Lower lobe of right lung (tissue), 2 donors: Measurements from ENCODE around the gene DPCD. TPM values are rescaled to one million over a fixed set of nuclear protein-coding genes. Genes with fewer than 3 reads are reported as not detected.

Experiments
- ATAC-seq, 2 donors: fragments of 200-7000 bp; cut with Tn5 transposase; one replicate each; pipeline ENCODE4 v1.9.1; 2020 to 2022; ENCODE audit warnings: mild to moderate bottlenecking in 2 of 2, moderate library complexity in 2 of 2
- DNase-seq: peaks from one replicate; pipeline ENCODE4 v3.0.0-alpha.2; 2020
- H3K27ac ChIP-seq: fragments of 200-600 bp; one replicate; pipeline ENCODE4 v1.8.0; 2022
- H3K27me3 ChIP-seq: fragments of 200-600 bp; one replicate; pipeline ENCODE4 v1.8.0; 2022; ENCODE audit warnings: low read depth
- H3K36me3 ChIP-seq: fragments of 200-600 bp; one replicate; pipeline ENCODE4 v1.8.0; 2022; ENCODE audit warnings: mild to moderate bottlenecking
- H3K4me1 ChIP-seq: fragments of 200-600 bp; one replicate; pipeline ENCODE4 v1.8.0; 2022
- H3K4me3 ChIP-seq: fragments of 200-600 bp; one replicate; pipeline ENCODE4 v1.8.0; 2022; ENCODE audit warnings: mild to moderate bottlenecking
- H3K9me3 ChIP-seq: fragments of 200-600 bp; one replicate; pipeline ENCODE4 v1.8.0; 2022
- intact Hi-C: fragments of 100-400 bp; cut with DNase I; formaldehyde crosslinking; loops from one replicate; pipeline ENCODE4 v1.11.0; 2022
- total RNA-seq: library from RNA; stranded (reverse); fragmentation: NEBNext Ultra II Directional; extraction: Animal tissue kit (Norgen Biotek cat#: 25700); gene quantifications from one replicate; pipeline ENCODE4 v1.2.1, GENCODE V29; 2021
- TF ChIP-seq, protein P1 (sequence below): fragments of 200-600 bp; IDR thresholded peaks from one replicate; pipeline ENCODE4 v1.8.0; 2022; ENCODE audit warnings: antibody characterized with exemption, mild to moderate bottlenecking
- donor health status: DM: no; HTN: yes; CAD: no; lungs with severe emphysema.

The DPCD gene
- total RNA-seq, 1 donor from 2014 or later: 12.9 TPM

DNA sequence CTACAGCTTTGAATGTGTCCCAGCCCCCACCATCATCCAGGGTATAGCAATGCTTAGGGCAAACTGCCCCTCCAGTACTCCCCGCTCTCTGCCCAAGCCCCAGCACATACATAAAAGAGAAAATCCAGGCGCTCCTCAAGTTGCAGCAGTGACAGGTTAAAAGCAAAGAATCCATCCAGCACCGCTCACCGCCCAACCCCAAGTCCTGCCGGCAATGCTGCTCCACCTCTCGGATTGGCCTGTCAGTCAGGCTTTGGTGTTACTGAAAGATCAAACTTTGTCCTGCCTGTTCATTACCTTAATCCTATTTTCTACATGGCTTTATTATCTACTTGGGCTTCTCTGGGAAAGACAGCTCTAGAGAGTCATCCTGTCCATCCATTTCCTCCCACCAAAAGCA, 31.9 kb downstream of the DPCD start:
- H3K27ac ChIP-seq: no peak overlapping the region
- DNase-seq (no peak), ATAC-seq (no peak)
- H3K27me3 ChIP-seq: no peaks in the 10 kb centered on the region
- no peak overlapping the region for H3K4me3 ChIP-seq
- TF ChIP-seq, protein P1, sequence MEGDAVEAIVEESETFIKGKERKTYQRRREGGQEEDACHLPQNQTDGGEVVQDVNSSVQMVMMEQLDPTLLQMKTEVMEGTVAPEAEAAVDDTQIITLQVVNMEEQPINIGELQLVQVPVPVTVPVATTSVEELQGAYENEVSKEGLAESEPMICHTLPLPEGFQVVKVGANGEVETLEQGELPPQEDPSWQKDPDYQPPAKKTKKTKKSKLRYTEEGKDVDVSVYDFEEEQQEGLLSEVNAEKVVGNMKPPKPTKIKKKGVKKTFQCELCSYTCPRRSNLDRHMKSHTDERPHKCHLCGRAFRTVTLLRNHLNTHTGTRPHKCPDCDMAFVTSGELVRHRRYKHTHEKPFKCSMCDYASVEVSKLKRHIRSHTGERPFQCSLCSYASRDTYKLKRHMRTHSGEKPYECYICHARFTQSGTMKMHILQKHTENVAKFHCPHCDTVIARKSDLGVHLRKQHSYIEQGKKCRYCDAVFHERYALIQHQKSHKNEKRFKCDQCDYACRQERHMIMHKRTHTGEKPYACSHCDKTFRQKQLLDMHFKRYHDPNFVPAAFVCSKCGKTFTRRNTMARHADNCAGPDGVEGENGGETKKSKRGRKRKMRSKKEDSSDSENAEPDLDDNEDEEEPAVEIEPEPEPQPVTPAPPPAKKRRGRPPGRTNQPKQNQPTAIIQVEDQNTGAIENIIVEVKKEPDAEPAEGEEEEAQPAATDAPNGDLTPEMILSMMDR: no peak
- no peaks in the 10 kb centered on the region for H3K4me1 ChIP-seq
- H3K36me3 ChIP-seq: peaks cover 84% of the 10 kb centered on the region
- no peaks in the 10 kb centered on the region for H3K9me3 ChIP-seq
- intact Hi-C loops: no loop called here

DNA sequence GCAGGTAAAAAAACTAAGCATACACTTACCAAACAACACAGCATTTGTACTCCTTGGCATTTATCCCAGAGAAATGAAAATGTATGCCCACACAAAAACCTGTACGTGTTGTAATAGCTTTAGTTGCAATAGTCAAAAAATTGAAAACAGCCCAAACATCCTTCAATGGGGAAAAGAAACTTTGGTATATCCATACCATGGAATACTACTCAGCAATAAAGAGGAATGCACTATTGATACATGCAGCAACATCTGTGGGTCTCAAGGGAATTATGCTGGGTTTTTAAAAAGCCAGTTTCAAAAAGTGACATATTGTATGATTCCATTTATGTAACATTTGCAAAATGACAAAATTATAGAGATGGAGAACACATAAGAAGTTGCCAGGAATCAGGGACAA, 35.4 kb downstream of the DPCD start:
- H3K4me3 ChIP-seq: no peak overlapping the region
- H3K4me1 ChIP-seq: no peaks in the 10 kb centered on the region
- peaks cover 61% of the 10 kb centered on the region for H3K36me3 ChIP-seq
- no peak for ATAC-seq
- intact Hi-C loops: no loop called here
- no peaks in the 10 kb centered on the region for H3K27me3 ChIP-seq
- no peak overlapping the region for H3K27ac ChIP-seq
- TF ChIP-seq, protein P1: no peak
- no peak for DNase-seq
- no peaks in the 10 kb centered on the region for H3K9me3 ChIP-seq

DNA sequence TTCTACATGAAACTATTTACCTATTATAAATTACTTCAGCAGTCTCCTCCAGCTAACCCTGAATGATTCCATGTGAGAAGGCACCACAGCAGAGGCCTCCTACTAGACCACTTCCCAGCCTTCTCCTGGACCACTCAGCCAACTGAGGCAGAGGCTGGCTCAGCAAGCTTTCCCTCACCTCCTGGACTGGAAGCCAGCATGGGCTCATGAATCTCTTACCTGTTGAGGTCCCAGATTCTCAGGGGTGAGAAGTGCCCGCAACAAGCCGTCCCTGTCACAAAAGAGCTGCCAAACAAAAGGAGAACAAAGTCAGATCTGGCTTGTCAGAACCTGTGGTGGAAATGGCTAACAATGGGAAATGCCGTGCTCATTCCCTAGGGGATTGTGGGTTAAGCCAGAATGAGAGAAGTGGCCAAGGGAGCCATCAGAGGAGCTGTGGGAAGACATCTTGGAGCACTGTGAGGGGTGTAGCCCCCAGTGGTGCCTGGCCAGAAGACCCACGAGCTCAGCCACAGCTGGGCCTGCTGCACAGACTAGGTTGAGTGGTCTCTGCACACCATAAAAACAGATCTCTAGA, 36.5 kb downstream of the DPCD start:
- H3K9me3 ChIP-seq: no peaks in the 10 kb centered on the region
- TF ChIP-seq, protein P1: no peak
- ATAC-seq: no peak
- no peaks in the 10 kb centered on the region for H3K4me1 ChIP-seq
- peaks cover 58% of the 10 kb centered on the region for H3K36me3 ChIP-seq
- H3K27me3 ChIP-seq: no peaks in the 10 kb centered on the region
- no peak overlapping the region for H3K27ac ChIP-seq
- intact Hi-C loops: no loop called here
- no peak overlapping the region for H3K4me3 ChIP-seq
- DNase-seq: no peak

DNA sequence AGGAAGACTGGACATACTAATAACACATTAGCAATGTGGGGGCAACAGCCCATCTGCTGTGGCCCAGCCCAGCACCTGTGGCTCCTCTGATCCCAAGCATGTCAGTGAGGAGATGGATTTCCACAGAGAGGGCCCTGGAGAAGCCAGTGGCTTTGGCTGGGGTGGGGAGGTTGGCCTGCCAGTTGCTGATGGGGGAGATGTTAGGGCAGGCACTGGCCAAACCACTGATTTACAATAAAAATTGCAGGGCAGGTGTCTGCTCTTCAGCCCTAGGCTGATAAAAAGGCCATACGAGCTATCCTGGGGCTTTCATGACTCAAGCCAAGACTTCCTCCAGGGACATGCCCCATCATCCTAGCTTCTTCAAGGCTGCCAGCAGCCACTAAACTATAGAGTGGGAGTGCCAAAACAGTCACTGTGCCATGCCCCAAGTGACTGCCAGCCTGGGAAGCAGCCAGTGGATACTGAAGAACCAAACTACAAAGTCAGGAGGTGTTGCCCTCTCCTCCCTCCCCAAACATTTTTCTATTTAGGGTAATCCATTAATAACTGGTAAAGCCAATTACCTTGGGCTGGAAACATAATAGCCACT, 37.8 kb downstream of the DPCD start:
- Histone ChIP-seq H3K27me3 (no peaks in the 10 kb centered on the region), H3K27ac (no peak overlapping the region), H3K36me3 (peaks cover 46% of the 10 kb centered on the region), H3K4me3 (no peak overlapping the region), H3K4me1 (no peaks in the 10 kb centered on the region), H3K9me3 (no peaks in the 10 kb centered on the region)
- TF ChIP-seq, protein P1: no peak
- intact Hi-C loops: no loop called here
- ATAC-seq: no peak
- DNase-seq: no peak

DNA sequence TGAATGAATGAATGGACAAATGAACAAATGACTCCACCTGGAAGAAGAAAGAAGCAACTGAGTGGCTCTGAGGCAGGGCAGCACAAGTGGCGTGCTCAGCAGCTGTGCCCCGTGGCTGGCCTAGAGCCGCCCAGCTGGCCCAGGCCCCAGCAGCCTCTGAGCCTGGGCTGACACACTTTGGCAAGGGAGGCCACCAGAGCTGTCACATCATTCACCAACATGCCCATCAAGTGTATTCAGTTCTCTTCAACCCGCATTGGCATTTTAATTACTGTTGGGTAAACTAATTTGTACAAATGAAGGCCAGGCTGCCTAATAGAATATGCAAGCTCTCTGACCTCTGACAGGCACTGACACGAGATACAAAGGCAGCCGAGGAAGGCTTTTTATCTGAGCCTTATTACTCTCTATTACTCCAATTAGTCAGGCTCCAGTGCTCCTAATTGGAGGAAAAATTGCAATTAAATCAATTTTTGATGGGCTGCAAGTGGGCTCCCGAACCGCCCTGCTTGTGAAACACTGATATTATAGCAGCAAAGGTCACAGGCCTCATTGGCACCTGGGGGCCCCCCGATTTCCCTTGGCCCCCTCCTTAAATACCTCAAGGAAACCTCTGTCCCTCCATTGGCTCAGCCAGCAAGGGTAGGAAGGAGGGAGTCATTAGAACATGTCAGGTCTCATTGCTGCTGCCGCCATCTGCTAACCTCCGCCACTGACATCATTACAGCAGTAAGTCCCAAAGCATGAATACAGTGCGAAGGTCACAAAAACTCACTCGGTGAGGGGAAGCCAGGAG, 41.9 kb downstream of the DPCD start:
- Histone ChIP-seq H3K4me3 (no peak overlapping the region), H3K9me3 (no peaks in the 10 kb centered on the region), H3K27me3 (no peaks in the 10 kb centered on the region), H3K4me1 (no peaks in the 10 kb centered on the region), H3K27ac (no peak overlapping the region), H3K36me3 (peaks cover 10% of the 10 kb centered on the region)
- DNase-seq (no peak), ATAC-seq (no peak)
- intact Hi-C loops: no loop called here
- TF ChIP-seq, protein P1: no peak
